GM19452 (cell line): Measurements from ENCODE around the gene OPHN1.

Experiments
- ATAC-seq: cut with Tn5 transposase; IDR thresholded peaks from one replicate; pipeline ENCODE4 v1.9.1; 2021; ENCODE audit not compliant: unreplicated experiment

Gene OPHN1

DNA sequence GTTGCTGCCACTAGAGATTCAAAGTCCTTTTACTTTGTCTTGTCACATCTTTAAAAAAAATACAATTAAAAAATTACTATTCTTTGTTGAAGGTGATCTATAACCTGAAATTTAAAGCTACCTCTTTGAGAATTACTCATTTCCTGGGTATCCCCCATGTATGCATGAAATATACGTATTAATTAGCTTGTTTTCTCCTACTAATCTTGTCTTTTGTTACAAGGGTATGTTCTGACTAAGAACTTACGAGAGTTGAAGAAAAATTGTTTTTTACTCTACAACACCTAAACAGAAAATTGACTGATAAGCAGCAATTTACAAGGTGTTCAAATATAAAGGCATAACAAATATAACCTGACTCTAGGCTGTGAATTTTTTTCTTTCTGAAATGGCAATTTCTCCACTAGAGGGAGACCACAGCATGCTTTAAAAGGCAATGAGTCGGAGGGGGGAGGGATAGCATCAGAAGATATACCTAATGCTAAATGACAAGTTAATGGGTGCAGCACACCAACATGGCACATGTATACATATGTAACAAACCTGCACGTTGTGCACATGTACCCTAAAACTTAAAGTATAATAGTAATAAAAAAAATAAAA lies 249.6 kb downstream of the OPHN1 start:
- no peak for ATAC-seq

DNA sequence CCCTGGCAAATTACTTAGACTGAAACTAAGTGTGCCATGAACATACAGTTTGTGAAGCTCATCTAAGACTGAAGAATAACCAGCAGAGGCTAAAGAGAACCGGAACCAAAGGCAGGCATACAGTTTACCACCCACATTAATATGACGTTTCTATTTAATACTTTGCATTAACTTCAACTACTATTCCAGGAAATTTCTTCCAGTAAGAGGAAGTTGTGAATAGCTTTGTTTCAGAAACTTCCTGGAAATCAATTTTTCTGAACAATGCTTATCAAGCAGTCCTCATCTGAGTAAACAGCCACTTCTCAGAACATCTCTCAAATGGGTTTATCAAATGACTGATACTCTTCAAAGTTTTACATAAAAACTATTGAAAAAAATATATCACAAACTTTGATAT lies 252.7 kb downstream of the OPHN1 start:
- no peak for ATAC-seq

DNA sequence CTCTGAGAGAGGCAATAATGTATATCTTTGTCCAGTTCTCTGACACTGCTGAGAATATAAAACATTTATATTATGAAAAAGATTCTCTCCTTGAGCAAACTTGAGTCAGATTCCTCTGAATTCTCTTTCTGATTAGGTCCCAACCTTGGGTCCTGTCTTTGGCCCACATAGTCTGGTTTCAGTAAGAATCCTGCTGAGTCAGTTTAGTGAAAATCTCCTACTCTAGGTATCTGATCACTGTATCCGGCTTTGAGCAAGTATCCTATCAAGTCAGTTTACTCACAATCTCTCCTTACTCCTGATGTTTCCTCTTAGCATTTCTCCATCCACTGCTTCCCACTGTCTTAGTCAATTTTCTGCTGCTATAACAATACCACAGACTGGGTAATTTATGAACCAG lies 253.9 kb downstream of the OPHN1 start:
- no peak for ATAC-seq

DNA sequence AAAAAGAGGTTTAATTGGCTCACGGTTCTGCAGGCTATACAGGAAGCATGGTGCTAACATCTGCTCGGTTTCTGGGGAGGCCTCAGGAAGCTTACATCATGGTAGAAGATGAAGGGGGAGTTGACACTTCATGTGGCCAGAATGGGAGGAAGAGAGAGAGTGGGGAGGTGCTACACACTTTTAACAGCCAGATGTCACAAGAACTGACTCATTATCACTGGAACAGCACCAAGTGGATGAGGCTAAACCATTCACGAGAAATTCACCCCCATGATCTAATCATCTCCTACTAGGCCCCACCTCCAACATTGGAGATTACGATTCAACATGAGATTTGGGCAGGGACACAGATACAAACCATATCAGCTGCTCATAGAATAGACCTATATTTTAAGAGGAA lies 255.8 kb downstream of the OPHN1 start:
- no peak for ATAC-seq

DNA sequence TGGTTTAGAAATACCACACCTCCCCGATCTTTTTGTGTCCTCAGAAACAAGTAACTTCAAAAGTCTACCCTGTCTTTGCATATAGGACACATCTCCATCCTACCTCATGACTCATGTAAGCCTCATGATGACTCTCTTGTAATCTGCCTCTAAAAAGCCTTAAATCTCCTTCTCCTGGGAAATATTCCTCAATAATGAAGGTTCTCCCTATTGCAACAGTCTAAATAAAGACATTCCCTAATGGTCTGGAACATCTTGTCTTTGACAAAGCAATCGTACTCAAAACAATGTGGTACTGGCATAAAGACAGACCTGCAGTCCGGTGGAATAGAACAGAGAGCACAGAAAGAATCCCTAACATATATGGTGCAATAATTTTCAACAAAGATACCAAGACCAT lies 257.7 kb downstream of the OPHN1 start:
- ATAC-seq: no peak

DNA sequence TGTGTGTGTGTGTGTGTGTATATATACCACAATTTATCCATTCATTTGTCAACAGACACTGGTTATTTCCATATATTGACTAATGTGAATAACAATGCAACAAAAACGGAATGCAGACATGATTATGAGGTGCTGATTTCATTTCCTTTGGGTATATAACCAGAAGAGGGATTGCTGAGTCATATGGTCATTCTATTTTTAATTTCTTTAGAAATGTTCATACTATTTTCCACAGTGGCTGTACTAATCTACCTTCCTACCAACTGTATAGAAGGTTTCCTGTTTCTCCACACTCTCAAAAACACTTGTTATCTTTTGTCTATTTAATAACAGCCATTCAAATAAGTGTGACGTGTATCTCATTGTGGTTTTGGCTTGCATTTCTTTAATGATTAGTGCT lies 269.9 kb downstream of the OPHN1 start:
- no peak for ATAC-seq

DNA sequence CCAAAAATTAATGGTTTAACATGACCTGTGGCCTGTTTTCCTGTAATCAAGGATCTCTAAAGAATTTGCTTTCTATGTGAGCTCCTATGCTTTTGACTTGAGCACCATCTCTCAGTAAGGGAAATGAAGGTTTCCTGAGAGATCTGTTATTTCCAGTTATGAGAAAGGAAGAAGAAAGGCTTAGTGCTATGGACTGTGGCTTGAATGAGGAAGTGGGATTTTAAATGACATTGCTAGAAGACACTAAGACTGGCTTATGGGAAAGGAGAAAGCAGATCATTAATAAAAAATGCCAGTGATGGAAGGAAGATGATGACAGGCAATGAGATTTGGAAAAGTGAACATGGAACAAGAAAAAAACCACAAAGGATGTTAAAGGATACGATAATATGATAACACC lies 285.4 kb downstream of the OPHN1 start:
- no peak for ATAC-seq

DNA sequence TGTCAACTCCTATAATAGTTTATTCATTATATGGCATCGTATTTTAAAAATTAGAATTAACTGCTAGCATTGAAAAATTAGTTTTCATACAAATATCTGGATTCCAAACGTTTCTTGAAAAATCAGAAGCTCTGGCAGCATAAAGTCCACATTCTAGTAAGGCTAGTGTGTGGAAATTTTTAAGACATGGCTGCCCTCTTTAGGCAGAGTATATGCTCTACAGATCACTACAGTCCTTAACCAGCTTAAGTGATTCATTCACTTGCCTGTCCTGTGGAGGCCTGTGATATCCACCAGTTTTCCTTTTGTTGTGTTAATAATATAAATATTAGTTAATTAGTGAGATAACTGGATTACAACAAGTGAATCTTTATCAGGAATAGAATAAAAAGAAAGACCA lies 287.2 kb downstream of the OPHN1 start:
- ATAC-seq: no peak

DNA sequence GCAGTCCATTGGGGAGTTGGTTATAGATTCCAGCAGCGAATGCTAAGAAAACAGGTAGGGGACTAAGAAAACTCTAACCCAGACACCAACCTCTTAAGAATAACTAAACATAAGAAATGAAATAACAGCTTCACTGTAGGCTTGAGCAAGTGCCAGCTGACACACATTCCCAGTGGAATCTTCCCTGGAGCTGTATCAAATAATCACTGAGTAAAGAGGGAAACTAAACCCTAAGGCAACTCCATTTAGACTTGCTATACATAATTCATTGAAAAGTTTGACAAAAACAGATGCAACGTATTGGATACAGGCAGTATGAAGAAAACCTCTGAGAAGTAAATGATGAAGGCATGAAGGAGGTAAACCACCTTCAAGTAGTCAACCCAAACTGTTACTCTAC lies 293.5 kb downstream of the OPHN1 start:
- no peak for ATAC-seq

DNA sequence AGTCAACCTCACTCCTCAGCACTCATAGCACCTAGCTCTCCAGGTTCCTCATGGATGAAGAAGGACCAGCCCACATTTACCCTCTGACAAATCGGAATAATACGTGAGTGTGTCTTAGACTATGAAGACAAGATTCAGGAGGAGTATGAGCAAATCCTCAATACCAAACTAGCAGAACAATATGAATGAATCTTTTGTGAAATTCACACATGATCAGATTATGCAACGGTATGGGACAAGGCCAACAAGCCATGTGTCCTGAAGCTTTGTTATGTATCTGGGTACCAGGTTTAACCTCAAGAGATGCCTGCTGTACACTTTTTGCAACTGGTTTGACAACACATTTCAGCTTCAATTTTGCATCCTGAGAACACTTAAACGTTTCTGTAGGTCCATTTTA lies 300.1 kb downstream of the OPHN1 start:
- no peak for ATAC-seq

DNA sequence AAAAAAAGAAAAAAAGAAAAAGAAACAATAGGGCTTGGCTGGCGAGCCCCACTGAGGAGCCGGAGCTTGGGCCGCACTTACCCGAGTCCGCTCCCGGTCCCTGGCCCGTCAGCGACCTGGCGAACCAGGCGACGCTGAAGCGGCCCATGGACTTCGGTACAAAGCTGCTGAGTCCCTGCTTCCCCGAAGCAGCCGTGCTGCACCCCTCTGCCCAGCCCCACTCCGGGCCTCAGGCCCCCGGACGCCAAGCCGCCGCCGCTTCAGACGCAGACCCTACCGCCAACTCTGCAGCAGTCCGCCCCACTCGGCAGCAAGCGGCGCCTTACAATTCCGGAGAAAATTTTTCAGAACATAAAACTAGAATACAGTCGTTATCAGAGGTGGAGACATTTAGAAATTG lies 300.5 kb downstream of the OPHN1 start:
- no peak for ATAC-seq

DNA sequence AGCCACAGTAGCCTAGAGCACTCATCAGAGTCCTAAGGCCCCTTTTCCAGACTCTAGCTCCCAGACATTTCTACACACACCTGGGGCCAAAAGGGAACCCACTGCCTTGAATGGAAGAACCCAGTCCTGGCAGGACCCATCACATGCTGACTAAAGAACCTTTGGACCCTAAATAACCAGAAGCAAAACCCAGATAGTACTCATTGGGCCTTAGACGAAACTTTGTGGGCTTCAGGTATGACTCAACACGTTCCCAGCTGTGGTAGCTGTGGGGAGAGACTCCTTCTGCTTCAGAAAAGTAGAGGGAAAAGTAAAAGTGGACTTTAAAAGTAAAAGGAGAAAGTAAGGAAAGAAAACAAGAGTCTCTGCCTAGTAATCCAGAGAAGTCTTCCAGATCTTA lies 311.5 kb downstream of the OPHN1 start:
- no peak for ATAC-seq

DNA sequence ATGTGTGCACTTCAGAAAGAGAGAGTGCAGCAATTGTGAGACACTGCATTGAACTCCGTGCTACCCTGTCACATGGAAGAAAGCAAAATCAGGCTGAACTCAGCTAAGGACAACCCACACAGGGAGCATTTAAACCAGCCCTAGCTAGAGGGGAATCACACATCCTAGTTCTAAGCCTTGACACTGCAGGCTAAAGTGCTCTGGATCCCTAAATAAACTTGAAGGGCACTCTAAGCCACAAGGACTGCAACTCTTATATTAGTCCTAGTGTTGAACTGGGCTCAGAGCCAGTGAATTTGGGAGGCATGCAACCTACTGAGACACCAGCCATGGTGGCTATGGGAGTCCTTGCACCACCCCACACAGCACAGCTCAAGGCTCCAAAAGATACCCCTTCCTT lies 311.9 kb downstream of the OPHN1 start:
- no peak for ATAC-seq

DNA sequence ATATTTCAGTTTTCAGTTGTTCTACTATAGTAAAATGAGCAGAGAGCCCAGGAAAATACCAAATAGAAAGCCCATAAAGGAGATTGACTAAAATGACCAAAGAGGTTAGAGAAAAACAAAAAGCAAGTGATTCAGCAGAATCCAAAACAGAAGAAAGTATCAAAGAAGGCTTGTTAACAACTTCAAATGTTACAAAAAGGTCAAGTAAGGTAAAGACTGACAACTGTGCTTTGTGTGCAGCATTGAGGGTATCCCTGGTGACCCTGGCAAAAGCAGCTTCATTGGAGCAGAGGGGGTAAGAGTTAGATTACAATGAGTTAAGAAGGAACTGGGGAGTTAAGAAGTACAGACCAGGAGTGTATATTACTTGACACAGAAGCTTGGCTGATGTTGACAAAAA lies 317.9 kb downstream of the OPHN1 start:
- no peak for ATAC-seq

DNA sequence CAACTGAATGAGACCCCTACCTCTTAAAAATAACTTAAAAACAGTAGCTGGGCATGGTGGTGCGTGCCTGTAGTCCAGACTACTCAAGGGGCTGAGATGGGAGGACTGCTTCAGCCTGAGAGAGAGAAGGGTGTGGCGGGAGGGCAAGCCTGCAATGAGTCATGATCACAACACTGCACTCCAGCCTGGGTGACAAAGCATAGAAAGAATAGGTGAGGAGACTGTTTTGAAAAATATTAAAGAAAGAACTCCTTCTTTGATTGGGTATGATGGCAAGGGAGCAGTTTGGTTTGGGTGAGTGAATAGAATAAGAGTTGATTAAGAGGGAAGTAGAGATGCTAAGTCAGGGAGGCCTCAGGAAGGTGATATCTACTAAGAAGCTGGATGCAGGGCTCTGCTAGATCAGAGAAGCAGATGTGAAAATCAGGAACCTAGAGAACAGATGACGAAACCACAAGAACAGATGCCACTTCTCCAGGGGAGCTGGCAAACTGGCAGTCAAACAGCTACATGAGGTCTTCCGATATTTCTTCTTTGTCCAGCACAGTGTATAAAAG lies 318.6 kb downstream of the OPHN1 start:
- no peak for ATAC-seq

DNA sequence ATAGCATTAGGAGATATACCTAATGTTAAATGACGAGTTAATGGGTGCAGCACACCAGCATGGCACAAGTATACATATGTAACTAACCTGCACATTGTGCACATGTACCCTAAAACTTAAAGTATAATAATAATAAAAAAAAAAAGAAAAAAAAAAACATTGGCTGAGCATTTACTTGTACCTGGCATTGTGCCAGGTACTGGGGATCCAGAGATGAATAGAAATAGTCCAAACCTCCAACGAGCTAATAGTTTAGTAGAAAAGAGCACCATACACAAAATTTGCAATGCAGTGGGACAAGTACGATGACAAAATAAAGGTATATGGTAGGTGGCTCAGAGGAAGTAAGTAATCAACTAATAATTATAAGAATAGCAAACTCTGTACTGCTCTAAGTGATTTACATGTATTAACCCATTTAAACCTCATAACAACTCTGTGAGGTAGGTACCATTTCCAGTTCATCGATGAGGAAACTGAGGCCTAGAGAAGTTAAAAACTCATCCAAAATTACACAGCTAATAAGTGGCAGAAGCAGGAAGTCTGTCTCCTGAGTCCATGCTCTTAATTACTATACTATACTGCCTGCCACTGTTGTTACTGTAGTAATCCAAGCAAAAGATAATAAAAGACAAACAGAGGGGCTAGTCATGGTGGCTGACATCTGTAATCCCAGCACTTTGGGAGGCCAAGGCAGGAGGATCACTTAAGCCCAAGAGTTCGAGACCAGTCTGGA lies 319.3 kb downstream of the OPHN1 start:
- ATAC-seq: no peak

DNA sequence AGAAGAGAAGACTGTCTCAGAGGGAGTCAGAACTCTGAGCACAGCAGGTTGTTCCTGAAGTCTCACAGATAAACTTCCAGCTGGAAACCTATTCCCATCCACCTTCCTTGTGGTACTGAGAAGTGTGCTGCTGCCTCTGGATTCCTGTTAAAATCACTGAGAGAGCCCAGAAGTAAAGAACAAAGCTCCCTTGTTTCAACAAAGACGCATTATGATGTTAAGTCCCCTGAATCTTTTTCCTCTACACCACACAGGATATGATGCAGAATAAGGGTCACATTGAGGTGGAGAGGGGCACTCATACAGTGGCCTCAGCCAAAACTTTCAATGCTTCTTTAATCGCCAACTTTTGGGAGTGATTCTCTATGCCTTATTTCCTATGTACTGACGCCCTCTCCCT lies 321.0 kb downstream of the OPHN1 start:
- ATAC-seq: no peak

DNA sequence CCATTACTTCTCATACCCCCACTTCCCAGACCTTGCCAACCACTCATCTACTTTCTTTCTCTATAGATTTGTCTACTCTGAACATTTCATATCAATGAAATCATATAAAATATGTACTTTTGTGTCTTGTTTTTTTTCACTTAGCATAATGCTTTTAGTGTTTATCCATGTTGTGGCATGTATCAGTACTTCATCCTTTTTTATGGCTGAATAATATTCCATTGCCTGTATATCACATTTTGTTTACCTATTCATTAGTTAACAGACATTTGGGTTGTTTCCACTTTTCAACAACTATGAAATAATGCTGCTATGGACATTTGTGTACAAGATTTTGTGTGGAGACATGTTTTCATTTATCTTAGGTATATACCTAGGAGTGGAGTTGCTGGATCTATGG lies 324.1 kb downstream of the OPHN1 start:
- no peak for ATAC-seq

DNA sequence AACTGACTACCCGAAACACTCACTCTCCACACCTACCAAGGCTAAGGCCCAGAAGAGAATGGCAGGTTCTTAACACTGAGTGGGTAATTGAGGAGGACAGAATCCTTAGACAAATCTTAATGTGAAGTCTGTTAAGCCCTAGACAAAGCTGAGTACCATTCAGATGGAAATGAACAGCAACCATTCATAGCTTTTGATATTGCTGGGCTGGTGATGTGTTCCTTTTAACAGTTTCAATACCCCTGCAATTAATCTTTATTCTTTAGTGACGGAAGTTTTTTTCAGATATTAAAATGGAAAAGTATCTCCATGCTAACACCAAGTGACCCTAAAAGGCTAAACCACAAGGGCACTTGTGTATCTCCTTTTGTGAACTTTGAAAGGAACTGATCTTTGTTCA lies 334.9 kb downstream of the OPHN1 start:
- no peak for ATAC-seq

DNA sequence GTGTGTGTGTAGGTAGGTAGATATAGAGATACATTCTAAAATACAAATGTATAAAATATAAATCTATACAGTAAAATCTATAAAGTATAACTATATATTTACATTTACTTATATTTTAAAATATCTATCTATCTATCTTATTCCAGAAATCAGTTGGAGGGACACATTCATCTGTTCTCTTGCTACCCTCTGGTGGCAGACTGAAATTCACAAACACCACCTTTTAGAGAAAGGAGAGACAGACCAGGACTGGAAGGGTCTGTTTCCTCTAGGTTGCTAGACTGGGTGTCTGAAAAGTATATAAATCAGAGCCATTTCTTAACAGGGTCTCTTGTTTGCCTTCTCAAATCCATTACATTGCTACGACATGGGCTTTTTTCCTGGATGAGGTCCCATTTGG lies 343.0 kb downstream of the OPHN1 start:
- no peak for ATAC-seq

DNA sequence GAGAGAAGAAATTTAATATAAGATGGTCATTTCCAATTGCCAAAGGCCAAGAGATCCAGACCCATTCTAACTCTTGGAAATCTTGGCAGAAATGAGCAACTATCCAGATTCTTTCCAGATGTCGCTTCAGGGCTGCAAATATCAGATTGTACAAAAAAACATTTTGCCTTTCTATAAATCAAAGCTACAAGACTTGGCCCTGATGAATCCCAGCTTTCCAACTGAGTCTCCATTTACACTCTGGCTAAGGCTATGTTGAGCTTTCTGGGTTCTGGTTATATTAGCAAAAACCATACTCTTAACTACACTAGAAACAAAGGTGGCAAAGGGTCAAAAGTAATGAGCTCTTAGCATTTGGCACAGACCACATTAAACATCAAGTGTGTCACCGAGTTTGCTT lies 345.8 kb downstream of the OPHN1 start:
- no peak for ATAC-seq

DNA sequence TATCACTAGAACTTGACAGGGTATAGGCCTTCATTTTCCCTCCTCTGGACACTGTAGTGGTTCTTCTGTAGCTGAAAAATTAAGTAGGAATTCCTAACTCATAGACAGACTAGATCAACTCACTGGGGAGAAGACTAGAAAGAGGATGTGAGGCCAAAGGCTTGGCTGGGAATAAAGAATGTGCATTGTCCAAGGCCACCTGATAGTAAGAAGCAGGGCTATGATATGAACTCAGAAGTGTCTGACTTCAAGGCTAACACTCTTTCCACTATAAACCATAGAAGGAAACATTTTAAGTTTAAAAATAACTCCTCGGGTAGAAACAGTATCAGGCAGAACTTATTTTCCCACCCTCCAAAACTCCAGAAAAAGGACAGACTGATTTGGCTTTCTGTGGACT lies 346.6 kb downstream of the OPHN1 start:
- no peak for ATAC-seq

DNA sequence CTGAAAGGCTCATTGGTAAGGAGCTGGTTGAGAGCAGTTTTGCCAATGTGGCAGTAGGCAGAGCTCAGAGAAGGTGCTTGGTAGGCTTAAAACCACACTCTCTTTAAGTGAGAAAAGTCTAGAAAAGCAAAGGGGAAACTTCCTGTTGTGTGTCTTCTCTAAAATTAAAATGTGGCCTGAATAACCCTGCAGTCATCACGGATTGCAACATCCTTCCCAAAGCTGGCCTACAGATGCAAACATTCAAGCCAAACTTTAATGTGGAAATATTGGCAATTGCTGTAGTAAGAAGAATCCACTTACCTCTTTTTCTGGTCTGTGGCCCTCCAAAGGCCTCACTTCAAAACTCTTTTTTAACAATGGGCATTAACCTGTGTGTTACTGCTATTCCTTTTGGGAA lies 348.5 kb downstream of the OPHN1 start:
- no peak for ATAC-seq
